Activated CD4-positive, alpha-beta T cell treated with anti-CD3 and anti-CD28 coated beads for 36 hours (primary cell): Measurements from ENCODE around the gene EPN2. TPM values are rescaled to one million over a fixed set of nuclear protein-coding genes. Genes with fewer than 3 reads are reported as not detected.

Experiments used
- ATAC-seq: fragments of 200-7000 bp; cut with Tn5 transposase; one replicate; pipeline ENCODE4 v1.10.0; 2021; ENCODE audit warnings: mild to moderate bottlenecking, moderate library complexity
- CTCF ChIA-PET: fragments of 350-600 bp; sonication (Branson Sonifier 250); formaldehyde crosslinking; loops from one replicate; lab custom pipeline; 2021; ENCODE audit warnings: antibody characterized with exemption; lab: Charles Lee
- POLR2A ChIA-PET: fragments of 350-600 bp; sonication (Branson Sonifier 250); formaldehyde crosslinking; loops from one replicate; lab custom pipeline; 2021; ENCODE audit warnings: antibody characterized with exemption, inconsistent platforms; lab: Charles Lee
- DNase-seq: peaks from one replicate; pipeline ENCODE4 v3.0.0-alpha.2; 2020
- H3K27ac Mint-ChIP-seq: one replicate; pipeline ENCODE4 v1.8.0; 2021; ENCODE audit warnings: mixed read lengths
- H3K27me3 Mint-ChIP-seq: one replicate; pipeline ENCODE4 v1.8.0; 2021; ENCODE audit warnings: mixed read lengths
- H3K36me3 Mint-ChIP-seq: one replicate; pipeline ENCODE4 v1.8.0; 2021; ENCODE audit warnings: low read depth, mixed read lengths
- H3K4me1 Mint-ChIP-seq: one replicate; pipeline ENCODE4 v1.8.0; 2021; ENCODE audit warnings: mixed read lengths
- H3K4me3 Mint-ChIP-seq: one replicate; pipeline ENCODE4 v1.8.0; 2021; ENCODE audit warnings: mild to moderate bottlenecking, moderate library complexity, mixed read lengths
- H3K9me3 Mint-ChIP-seq: one replicate; pipeline ENCODE4 v1.8.0; 2021; ENCODE audit warnings: low read depth, mixed read lengths
- intact Hi-C, 2 experiments: fragments of 100-400 bp; cut with DNase I in 1 of 2; cut with micrococcal nuclease in 1 of 2; formaldehyde crosslinking; loops; one replicate each; pipeline versions ENCODE4 v1.14.2 to v1.15.1; 2022 to 2024; cut with DNase I, micrococcal nuclease
- total RNA-seq, 2 experiments: library from RNA; stranded (reverse); gene quantifications; one replicate each; pipeline ENCODE4 v1.2.3, GENCODE V29; 2021

The EPN2 gene
- total RNA-seq, 2 experiments from 2014 or later: 6.8 to 8.2 TPM

GRCh38 chr17:19299214-19299747, 62.1 kb downstream of the EPN2 start:
- no peaks in the 10 kb centered on the region for H3K36me3 Mint-ChIP-seq
- ChIA-PET POLR2A (no interaction called here), CTCF (interaction anchor here (1.1 to 1.2 kb wide), 2 partner anchors 40 to 135 kb away, joined by 4 to 5 read pairs; no protein-coding TSS in a partner anchor)
- no peaks in the 10 kb centered on the region for H3K9me3 Mint-ChIP-seq
- no peaks in the 10 kb centered on the region for H3K4me1 Mint-ChIP-seq
- ATAC-seq (no peak), DNase-seq (no peak)
- H3K27ac Mint-ChIP-seq: no peak overlapping the region
- H3K4me3 Mint-ChIP-seq: no peak overlapping the region
- intact Hi-C loops: no loop called here
- H3K27me3 Mint-ChIP-seq: peaks cover 3% of the 10 kb centered on the region

GRCh38 chr17:19299866-19300265, 62.7 kb downstream of the EPN2 start:
- POLR2A ChIA-PET: no interaction called here
- H3K9me3 Mint-ChIP-seq: no peaks in the 10 kb centered on the region
- CTCF ChIA-PET: interaction anchor here (1.1 to 1.2 kb wide), 2 partner anchors 39 to 135 kb away, joined by 4 to 5 read pairs; no protein-coding TSS in a partner anchor
- intact Hi-C loops: no loop called here
- no peaks in the 10 kb centered on the region for H3K4me1 Mint-ChIP-seq
- ATAC-seq: no peak
- peaks cover 2% of the 10 kb centered on the region for H3K27me3 Mint-ChIP-seq
- DNase-seq: no peak
- H3K4me3 Mint-ChIP-seq: no peak overlapping the region
- H3K36me3 Mint-ChIP-seq: no peaks in the 10 kb centered on the region
- H3K27ac Mint-ChIP-seq: no peak overlapping the region

DNA sequence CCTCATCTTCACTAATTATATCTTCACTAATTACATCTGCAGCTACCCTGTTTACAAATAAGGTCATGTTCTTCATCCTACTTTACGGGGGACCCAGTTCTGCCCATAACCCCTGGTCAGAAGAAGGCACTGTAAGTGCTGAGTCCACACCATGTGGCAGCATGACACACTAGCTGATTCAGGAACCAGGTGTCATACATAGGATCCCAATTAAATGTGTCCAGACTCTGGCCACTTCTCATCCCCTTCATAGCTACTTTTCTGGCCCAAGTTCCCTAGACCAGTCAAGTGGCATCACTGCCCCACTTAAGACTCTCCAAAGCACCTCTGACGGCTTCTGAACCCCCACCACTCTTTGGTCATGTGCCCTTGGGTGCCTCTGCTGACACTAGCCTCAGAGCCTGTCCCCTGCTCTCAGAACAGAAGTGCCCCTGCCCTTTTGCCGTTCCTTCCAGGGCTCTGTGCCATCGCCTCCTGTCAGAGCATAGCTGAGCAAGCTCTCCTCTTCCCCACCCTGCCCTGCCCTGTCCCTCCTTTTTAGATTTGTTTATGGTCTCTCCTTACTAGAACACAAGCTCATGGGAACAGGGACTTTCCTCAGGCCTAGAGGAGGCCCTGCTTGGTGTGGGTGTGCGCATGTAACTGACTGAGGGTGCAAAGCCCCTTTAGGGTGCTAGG, 64.2 kb downstream of the EPN2 start:
- Mint-ChIP-seq H3K9me3 (no peaks in the 10 kb centered on the region), H3K4me1 (peaks cover 14% of the 10 kb centered on the region), H3K27me3 (peaks cover 11% of the 10 kb centered on the region), H3K27ac (no peak overlapping the region), H3K4me3 (no peak overlapping the region), H3K36me3 (no peaks in the 10 kb centered on the region)
- intact Hi-C loops: no loop called here
- CTCF ChIA-PET: no interaction called here
- ATAC-seq (no peak), DNase-seq (no peak)
- POLR2A ChIA-PET: no interaction called here

DNA sequence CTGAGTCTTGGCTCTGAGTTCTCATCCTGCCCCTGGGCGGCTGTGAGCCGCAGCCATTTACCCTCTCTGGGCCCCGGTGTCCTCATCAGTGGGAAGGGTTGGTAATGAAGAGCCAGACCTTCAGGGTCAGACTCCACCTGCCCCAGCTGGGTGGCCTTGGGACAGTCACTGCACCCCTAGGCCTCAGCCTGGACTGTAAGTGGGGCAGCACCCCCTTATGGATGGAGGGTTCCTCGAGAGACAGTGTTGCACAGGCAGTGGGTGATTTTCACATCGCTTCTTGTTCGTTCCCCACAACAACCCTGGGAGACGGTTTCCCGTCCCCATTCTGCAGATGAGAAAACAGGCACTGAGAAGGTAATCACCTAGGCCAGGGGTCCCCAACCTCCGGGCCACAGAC, 64.8 kb downstream of the EPN2 start:
- peaks cover 20% of the 10 kb centered on the region for H3K4me1 Mint-ChIP-seq
- CTCF ChIA-PET: no interaction called here
- H3K36me3 Mint-ChIP-seq: no peaks in the 10 kb centered on the region

GRCh38 chr17:19302791-19303331, 65.7 kb downstream of the EPN2 start:
- peaks cover 20% of the 10 kb centered on the region for H3K4me1 Mint-ChIP-seq

More for the DNA sequence above, 64.8 kb downstream of the EPN2 start:
- POLR2A ChIA-PET: no interaction called here
- no peaks in the 10 kb centered on the region for H3K9me3 Mint-ChIP-seq
- H3K27me3 Mint-ChIP-seq: peaks cover 14% of the 10 kb centered on the region
- DNase-seq (no peak), ATAC-seq (no peak)
- intact Hi-C loops: no loop called here
- no peak overlapping the region for H3K4me3 Mint-ChIP-seq
- no peak overlapping the region for H3K27ac Mint-ChIP-seq

GRCh38 chr17:19303367-19303776, 66.2 kb downstream of the EPN2 start:
- peaks cover under 1% of the 10 kb centered on the region for H3K36me3 Mint-ChIP-seq
- H3K27me3 Mint-ChIP-seq: peaks cover 21% of the 10 kb centered on the region
- no peak overlapping the region for H3K4me3 Mint-ChIP-seq
- no peak overlapping the region for H3K27ac Mint-ChIP-seq
- ChIA-PET CTCF (no interaction called here), POLR2A (no interaction called here)
- DNase-seq (no peak), ATAC-seq (no peak)
- intact Hi-C loops: no loop called here
- no peaks in the 10 kb centered on the region for H3K9me3 Mint-ChIP-seq
- H3K4me1 Mint-ChIP-seq: peaks cover 20% of the 10 kb centered on the region

More at GRCh38 chr17:19302791-19303331, 65.7 kb downstream of the EPN2 start:
- no peak overlapping the region for H3K27ac Mint-ChIP-seq
- no peak overlapping the region for H3K4me3 Mint-ChIP-seq
- ATAC-seq (no peak), DNase-seq (no peak)
- H3K36me3 Mint-ChIP-seq: no peaks in the 10 kb centered on the region
- ChIA-PET POLR2A (no interaction called here), CTCF (no interaction called here)
- intact Hi-C loops: no loop called here
- no peaks in the 10 kb centered on the region for H3K9me3 Mint-ChIP-seq
- peaks cover 18% of the 10 kb centered on the region for H3K27me3 Mint-ChIP-seq

DNA sequence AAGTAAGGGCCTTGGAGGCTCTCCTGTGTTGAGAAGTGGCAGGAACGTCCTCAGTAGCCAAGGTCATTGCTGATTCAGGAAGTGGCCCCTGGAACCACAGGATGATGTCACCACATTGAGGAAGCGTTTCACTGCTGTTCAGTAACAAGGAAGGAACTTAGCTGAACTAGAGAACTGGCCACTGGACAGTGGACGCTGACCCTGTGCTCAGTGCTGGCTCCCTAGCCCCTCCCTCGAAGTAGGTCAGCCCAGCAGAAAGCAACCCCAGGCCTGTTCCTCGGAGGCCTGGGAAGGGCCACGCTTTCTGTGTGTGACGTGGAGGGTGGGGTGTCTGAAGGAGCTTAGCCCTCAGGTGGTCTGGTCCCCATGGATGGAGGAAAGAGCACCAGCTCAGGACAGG, 67.0 kb downstream of the EPN2 start:
- intact Hi-C loops: no loop called here

DNA sequence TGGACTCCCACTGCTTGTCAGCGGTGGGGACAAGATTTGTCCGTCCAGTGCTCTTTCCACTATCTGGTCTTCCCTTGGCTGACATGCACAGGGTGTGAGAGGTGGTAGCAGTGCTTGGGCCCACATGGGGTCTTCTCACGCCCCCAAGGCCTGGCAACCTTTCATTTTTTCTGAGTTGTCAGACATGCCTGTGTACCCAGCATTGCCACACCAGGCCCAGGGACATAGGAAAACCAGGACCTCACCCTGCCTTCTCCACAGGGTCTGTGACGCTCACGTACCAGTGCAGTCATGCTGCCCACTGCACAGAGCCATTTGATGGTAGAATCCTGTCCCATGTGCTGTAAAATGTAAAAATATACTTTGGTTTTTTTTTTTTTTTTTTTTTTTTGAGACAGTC, 67.6 kb downstream of the EPN2 start:
- POLR2A ChIA-PET: no interaction called here
- peaks cover 20% of the 10 kb centered on the region for H3K4me1 Mint-ChIP-seq
- no peak overlapping the region for H3K4me3 Mint-ChIP-seq
- CTCF ChIA-PET: no interaction called here
- H3K27me3 Mint-ChIP-seq: peaks cover 26% of the 10 kb centered on the region
- no peak for ATAC-seq
- H3K36me3 Mint-ChIP-seq: peaks cover 2% of the 10 kb centered on the region
- no peaks in the 10 kb centered on the region for H3K9me3 Mint-ChIP-seq
- DNase-seq: no peak
- intact Hi-C loops: no loop called here
- H3K27ac Mint-ChIP-seq: no peak overlapping the region

More for the DNA sequence above, 67.0 kb downstream of the EPN2 start:
- peaks cover 20% of the 10 kb centered on the region for H3K4me1 Mint-ChIP-seq
- H3K36me3 Mint-ChIP-seq: peaks cover 2% of the 10 kb centered on the region
- ChIA-PET CTCF (no interaction called here), POLR2A (no interaction called here)
- H3K27ac Mint-ChIP-seq: no peak overlapping the region
- DNase-seq (no peak), ATAC-seq (no peak)
- H3K27me3 Mint-ChIP-seq: peaks cover 22% of the 10 kb centered on the region
- no peak overlapping the region for H3K4me3 Mint-ChIP-seq
- no peaks in the 10 kb centered on the region for H3K9me3 Mint-ChIP-seq

DNA sequence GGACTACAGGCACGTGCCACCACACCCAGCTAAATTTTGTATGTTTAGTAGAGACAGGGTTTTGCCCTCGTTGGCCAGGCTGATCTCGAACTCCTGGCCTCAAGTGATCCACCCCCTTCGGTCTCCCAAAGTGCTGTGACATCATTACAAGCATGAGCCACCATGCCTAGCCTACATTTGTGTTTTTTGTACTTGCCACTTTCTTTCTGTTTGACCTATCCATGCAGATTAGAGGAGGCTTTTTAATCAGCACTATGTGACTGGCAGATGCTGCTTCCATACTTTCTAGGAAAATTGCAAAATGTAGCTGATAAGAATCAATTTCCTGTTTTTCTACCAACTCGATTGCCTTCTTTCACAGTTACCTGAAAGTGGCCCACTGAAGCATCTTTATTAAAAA, 68.1 kb downstream of the EPN2 start:
- Mint-ChIP-seq H3K27ac (no peak overlapping the region), H3K36me3 (peaks cover 2% of the 10 kb centered on the region), H3K4me3 (no peak overlapping the region), H3K9me3 (no peaks in the 10 kb centered on the region), H3K27me3 (peaks cover 30% of the 10 kb centered on the region), H3K4me1 (peaks cover 20% of the 10 kb centered on the region)
- CTCF ChIA-PET: interaction anchor here (1.0 to 1.3 kb wide), 3 partner anchors 42 to 439 kb away, joined by 3 to 5 read pairs (median 3); no protein-coding TSS in a partner anchor
- no peak for DNase-seq
- intact Hi-C loops: no loop called here
- no peak for ATAC-seq
- POLR2A ChIA-PET: no interaction called here

GRCh38 chr17:19305761-19306159, 68.6 kb downstream of the EPN2 start:
- Mint-ChIP-seq H3K27ac (no peak overlapping the region), H3K27me3 (peaks cover 30% of the 10 kb centered on the region), H3K4me3 (no peak overlapping the region), H3K36me3 (peaks cover 2% of the 10 kb centered on the region), H3K4me1 (peaks cover 20% of the 10 kb centered on the region), H3K9me3 (no peaks in the 10 kb centered on the region)
- ChIA-PET CTCF (interaction anchor here (0.7 to 1.3 kb wide), 5 partner anchors 17 to 439 kb away, joined by 3 to 7 read pairs (median 3); no protein-coding TSS in a partner anchor), POLR2A (interaction anchor here (0.6 to 1.4 kb wide), 4 partner anchors 72 to 415 kb away, joined by 3 to 5 read pairs (median 4); partner anchors contain the start of gene MAPK7)
- ATAC-seq (no peak), DNase-seq (no peak)
- intact Hi-C loops: no loop called here

- H3K9me3 Mint-ChIP-seq: no peaks in the 10 kb centered on the region
- peaks cover 32% of the 10 kb centered on the region for H3K27me3 Mint-ChIP-seq
- peaks cover 20% of the 10 kb centered on the region for H3K4me1 Mint-ChIP-seq
- peak; percentile 57 for DNase-seq
- no peak overlapping the region for H3K4me3 Mint-ChIP-seq
- H3K36me3 Mint-ChIP-seq: peaks cover 2% of the 10 kb centered on the region
- CTCF ChIA-PET: interaction anchor here (0.7 to 1.3 kb wide), 5 partner anchors 16 to 438 kb away, joined by 3 to 7 read pairs (median 3); no protein-coding TSS in a partner anchor
- POLR2A ChIA-PET: interaction anchor here (0.6 to 1.4 kb wide), 5 partner anchors 31 to 415 kb away, joined by 3 to 5 read pairs (median 4); partner anchors contain the start of gene MAPK7
- H3K27ac Mint-ChIP-seq: no peak overlapping the region
- ATAC-seq: peak; percentile 95
- intact Hi-C loops: no loop called here
Observed at GRCh38 chr17:19306160-19307111, 69.3 kb downstream of the EPN2 start.
